GOT3 (cell line): ENCODE results near the gene BOD1L1.

Source experiments
- DNase-seq: peaks from one replicate; lab custom pipeline; 2025; ENCODE audit warnings: mixed read lengths; lab: John Stamatoyannopoulos, UW

BOD1L1 gene

DNA sequence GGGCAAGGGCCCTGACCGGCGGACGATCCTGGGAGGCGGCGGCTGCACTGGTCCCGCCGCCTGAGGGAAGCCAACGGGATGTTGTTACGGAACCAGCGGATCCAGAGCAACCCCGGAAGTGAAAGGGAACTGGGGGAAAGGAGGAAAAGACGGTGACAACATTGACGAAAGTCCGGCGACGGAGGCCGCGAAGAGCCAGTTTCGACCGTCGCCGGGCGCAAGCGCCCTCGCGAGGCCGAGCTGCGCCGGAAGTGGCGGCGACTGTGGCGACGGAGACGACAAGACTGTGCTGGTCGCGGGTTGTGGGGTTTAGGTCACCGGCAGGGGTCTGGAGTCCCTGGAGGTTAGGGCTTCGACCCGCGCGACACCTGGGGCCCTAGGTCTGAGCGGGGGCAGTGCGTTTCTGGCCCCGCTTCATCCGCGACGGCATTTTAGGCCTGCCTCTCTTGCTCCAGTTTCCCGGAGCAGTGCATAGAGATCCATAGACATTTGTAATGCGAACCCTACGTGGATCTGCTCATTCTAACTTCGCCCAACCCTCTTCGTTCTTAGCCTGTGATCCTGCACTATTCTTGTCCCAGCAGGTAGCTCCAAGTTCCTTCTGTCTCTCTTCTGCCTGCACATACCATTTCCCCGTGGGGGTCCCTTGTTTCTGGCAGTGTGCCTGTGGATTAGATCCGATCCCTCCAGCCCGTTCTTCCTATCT, at the start of gene BOD1L1:
BOD1L1 (minus strand) TSS at position 120 of the 706 bp plus-strand sequence. CDS start 138 bp downstream, outside the sequence.
- DNase-seq: peak; percentile 46

GRCh38 chr4:13674971-13675370, 47.4 kb upstream of the BOD1L1 start:
- no peak for DNase-seq

- no peak for DNase-seq
These were observed 45.6 kb upstream of the BOD1L1 start for GRCh38 chr4:13673167-13673566.

GRCh38 chr4:13670456-13671160, 43.1 kb upstream of the BOD1L1 start:
- DNase-seq: no peak

DNA sequence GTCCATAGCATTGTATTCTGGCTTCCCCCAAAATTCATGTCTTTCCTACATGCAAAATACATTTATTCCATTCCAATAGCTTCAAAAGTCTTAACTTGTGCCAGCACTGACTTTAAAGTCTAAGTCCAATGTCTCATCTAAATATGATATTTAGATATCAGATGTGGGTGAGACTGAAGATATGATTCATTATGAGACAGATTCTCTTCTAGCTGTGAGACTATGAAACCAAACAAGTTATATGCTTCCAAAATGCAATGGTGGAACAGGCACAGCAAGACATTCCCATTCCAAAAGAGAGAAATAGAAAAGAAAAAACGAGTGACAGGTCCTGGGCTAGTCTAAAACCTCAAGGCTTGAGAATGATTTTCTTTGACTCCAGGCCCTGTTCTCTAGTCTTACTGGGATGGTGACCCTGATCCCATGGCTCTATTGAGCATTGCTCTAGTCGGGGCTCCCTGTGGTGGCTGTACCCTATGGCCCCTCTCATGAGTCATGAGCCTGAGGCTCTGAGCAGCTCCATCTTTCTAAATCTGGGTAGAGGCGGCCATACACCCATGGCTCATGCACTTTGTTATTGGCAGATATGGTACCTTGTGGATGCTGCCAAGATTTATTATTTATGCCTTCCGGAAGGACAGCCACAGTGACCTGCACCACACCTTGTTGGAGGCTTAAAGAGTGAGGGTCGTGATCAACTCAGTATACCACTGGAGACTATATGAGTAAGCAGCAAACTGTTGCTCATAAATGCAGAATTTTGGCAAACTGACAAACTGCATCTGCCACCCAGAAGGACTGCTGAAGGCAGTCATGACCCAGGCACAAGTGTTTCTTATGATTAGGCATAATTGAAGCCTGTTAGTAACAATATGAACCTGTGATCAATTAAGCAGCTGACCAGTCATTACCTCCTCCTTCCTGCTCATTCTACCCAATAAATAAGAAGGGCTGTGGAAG, 38.5 kb upstream of the BOD1L1 start:
- DNase-seq: no peak

DNA sequence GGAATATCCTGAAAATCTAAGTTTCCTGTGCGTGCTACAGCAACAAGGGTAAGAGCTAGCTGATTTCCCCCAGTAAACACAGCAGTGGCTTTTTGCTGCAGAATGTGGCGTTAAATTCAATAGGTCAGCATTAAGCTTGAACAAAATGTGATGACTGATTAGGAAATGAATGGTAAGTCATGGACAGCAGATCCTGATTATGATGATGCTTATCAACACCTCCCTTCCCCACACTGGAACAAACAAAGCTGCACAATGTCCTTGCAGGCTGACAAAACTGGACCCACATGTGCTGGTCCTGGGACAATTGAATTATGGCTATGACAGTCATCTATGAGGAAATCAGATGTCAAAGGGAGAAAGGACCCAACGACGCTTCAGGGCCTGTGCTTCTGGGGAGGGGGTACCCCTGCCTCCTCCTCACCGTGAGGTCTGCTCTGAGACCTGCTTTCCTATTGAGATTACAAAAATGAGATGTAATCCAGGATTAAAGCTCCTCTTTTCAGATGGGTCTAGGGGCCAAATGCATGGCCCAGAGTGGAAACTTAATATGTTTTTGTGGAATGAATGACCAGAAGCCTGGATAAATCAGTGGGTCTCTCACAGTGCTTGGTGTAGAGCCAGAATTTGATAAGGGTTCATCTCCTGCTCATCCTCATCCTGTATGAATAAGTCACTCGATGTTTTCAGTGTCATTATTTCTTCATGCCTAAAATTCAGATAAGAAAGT, 32.0 kb upstream of the BOD1L1 start:
- no peak for DNase-seq

GRCh38 chr4:13656569-13657405, 29.3 kb upstream of the BOD1L1 start:
- peak; percentile 56 for DNase-seq

GRCh38 chr4:13654162-13654797, 26.8 kb upstream of the BOD1L1 start:
- peak; percentile 52 for DNase-seq

- DNase-seq: no peak
These were observed 26.2 kb upstream of the BOD1L1 start for GRCh38 chr4:13653766-13654161.

GRCh38 chr4:13647031-13647430, 19.5 kb upstream of the BOD1L1 start:
- no peak for DNase-seq

- no peak for DNase-seq
These were observed 17.6 kb upstream of the BOD1L1 start for GRCh38 chr4:13645075-13645474.

DNA sequence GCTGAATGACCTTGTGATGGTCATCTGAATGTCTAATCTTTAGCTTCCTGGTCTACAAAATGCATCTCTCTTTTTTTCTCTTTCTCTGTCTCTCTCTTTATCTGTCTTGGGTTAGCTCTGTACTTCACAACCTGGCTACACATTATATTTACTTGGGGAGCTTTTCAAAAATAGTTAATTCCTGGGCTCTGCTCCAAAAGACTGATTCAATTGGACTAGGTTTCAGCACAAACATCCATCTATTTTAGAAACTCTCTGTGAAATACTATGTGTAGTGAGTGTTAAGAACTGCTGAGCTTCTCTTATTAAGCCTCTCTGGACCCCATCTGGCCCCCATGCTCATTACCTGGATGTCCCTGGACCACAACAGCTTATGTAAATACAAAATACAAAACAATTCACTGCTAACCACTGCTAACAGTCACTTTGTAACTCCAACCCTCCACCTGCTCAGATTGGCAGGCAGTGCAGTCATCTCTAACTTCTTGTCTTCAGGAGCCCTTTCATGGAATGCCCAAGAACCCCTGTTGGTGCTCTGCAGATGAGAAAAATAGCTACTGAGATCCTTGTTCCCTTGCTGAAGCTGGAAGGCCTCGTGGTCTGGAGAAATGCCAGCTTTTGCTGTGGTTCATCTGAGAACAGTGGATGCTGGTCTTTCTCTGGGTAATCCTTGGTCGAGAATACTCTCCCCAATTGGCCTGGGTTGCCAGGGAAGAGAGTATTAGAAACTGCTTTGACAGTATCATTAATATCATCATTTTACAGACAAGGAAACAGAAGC, 14.8 kb upstream of the BOD1L1 start:
- no peak for DNase-seq

DNA sequence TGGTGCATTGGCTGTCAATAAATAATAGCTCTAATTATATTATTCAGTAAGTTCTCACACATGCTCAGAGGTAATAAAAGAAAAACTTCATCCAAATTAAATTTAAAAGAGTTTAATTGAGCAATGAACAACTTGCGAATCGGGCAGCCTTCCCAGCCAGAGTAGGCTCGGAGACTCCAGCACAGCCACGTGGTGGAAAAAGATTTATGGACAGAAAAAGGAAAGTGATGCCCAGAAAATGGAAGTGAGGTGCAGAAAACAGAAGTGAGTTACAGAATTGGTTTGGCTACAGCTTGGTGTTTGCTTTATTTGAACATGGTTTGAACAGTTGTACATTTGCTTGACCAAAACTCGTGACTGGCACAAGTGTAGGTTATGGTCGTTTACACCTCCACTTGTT, 13.6 kb upstream of the BOD1L1 start:
- DNase-seq: no peak

DNA sequence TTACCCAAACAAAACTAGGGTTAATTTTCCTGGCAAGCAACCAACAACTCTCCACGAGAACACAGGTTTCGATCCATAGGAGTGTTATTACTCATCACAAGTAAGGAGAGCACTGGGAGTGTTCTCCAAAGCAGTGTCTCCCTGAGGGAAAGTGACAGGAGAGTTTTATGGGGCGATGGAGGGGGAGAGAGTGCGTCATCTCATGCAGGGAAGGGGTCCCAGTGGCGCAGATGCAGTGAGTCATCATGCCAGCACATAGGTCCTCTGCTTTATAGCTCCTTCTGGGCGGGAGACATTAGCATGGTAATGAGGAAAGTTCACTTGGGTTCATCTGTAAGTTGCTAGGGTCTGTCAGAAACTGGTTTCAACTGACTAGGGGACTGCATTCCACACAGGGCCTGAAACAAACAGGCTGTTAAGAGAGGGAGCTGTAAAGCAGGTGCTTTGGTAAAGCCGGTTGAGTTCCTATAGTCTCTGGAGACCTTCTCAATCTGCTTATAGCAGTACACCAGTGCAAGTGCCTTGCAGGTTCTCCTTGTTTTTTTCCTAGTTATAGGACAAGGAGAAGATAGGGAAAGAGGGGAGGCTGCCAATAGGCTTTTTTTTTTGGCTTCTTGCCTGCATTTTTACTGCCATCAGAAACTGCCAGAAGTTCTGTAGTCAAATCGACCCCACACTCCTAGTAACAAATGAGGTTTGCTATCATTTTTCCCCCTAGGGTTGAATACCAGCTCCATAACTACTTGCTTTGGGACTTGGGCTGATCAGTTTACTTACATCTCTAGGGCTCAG, 12.8 kb upstream of the BOD1L1 start:
- DNase-seq: peak; percentile 26

DNA sequence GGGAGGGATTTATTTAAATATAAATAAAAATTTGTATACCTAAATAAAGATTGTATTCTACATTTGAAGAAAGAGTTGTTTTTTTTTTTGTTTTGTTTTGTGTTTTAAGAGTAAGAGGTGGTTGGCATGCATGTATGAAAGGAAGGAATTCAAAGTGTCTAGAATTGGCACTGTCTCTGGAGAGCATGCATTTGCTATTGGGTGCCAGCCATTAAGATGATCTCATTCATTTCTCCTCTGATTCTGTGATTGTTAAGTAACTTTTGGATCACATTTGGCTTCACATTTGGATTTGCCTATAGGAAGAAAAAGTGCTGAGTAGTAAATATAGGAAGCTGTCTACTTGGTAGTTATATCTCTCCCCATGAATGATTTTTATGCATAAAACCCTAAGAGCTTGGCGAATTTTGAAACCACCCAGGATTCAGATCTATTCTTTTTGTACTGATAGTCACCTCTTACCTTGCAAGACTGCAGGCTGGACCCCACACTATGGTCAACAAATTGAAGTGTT, 7.8 kb upstream of the BOD1L1 start:
- no peak for DNase-seq

GRCh38 chr4:13633671-13634070, 6.1 kb upstream of the BOD1L1 start:
- no peak for DNase-seq

GRCh38 chr4:13627178-13627605, 333 bp downstream of the BOD1L1 start:
- no peak for DNase-seq

- no peak for DNase-seq
These were observed 890 bp downstream of the BOD1L1 start for GRCh38 chr4:13626492-13627177.
